ENCODE measurements around the gene ATG7.

DNA sequence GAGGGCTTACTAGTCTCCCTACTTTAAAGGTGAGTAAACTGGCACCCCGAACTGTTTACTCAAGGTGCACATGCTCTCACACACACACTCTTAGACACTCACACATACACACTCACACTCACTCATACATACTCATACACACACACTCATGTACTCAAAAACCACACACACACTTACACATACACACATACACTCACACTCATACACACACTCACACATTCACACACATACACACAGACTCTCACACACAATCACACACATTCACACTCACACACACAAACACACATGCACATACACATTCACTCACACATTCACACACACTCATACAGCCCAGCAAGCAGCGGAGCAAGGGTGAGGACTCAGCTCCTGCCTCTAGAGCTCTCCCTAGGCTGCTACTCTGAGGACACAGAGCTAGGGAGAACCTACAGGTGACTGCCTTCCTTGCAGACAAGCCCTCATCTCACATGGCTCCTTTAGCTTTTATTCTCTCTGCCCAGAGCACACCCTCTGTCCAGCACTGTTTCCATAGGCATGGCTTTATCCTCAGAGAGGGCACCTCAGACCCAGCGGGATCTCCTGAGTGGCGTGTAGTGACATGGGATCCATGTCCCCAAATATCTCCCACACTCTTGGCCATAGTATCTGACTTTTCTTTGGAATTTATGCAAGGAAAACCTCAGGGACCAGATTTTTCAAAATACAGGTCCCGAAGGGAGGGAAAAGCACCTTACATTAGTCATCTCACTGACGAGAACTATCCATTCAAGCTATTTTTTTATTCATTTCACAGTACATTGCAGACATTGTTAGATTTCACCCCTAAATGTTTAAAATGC is 26.2 kb upstream of the ATG7 start:
- TF ChIP-seq, protein P1, sequence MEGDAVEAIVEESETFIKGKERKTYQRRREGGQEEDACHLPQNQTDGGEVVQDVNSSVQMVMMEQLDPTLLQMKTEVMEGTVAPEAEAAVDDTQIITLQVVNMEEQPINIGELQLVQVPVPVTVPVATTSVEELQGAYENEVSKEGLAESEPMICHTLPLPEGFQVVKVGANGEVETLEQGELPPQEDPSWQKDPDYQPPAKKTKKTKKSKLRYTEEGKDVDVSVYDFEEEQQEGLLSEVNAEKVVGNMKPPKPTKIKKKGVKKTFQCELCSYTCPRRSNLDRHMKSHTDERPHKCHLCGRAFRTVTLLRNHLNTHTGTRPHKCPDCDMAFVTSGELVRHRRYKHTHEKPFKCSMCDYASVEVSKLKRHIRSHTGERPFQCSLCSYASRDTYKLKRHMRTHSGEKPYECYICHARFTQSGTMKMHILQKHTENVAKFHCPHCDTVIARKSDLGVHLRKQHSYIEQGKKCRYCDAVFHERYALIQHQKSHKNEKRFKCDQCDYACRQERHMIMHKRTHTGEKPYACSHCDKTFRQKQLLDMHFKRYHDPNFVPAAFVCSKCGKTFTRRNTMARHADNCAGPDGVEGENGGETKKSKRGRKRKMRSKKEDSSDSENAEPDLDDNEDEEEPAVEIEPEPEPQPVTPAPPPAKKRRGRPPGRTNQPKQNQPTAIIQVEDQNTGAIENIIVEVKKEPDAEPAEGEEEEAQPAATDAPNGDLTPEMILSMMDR (IDR thresholded peaks at IDR 0.05): no peak
- TF ChIP-seq EZH2phosphoT487 (IDR thresholded peaks at IDR 0.05): no peak
- TF ChIP-seq EZH2 (IDR thresholded peaks at IDR 0.05): no peak

All from neural progenitor cell (in vitro differentiated cells).